HEK293T (cell line): ENCODE measurements around the gene MDM2.

Experiments used
- CTCF ChIA-PET: fragments of 350-600 bp; formaldehyde crosslinking; extraction: SDS; loops from one replicate; lab custom pipeline; 2021; ENCODE audit warnings: antibody characterized with exemption, inconsistent platforms; lab: Yijun Ruan, JAX
- POLR2A ChIA-PET: fragments of 350-600 bp; formaldehyde crosslinking; extraction: SDS; loops from one replicate; lab custom pipeline; 2020; ENCODE audit warnings: antibody characterized with exemption, inconsistent platforms; lab: Yijun Ruan, JAX
- DNase-seq: peaks from one replicate; pipeline ENCODE4 v3.0.0; 2012; ENCODE audit warnings: mixed read lengths; ENCODE audit errors: extremely low spot score
- ARNT ChIP-seq: fragments of 450-650 bp; IDR thresholded peaks from 2 replicates; pipeline ENCODE4 v1.6.1; 2017; ENCODE audit warnings: mild to moderate bottlenecking
- BHLHE40 ChIP-seq: fragments of 450-650 bp; IDR thresholded peaks from 2 replicates; pipeline ENCODE4 v1.6.1; 2016; ENCODE audit warnings: mild to moderate bottlenecking, moderate library complexity, borderline replicate concordance
- CTBP1 ChIP-seq: fragments of 450-650 bp; IDR thresholded peaks from 2 replicates; pipeline ENCODE4 v1.6.1; 2016; ENCODE audit warnings: borderline replicate concordance
- ELF4 ChIP-seq: fragments of 450-650 bp; IDR thresholded peaks from 2 replicates; pipeline ENCODE4 v1.6.1; 2017; ENCODE audit warnings: antibody characterized with exemption
- FOXA1 ChIP-seq: fragments of 450-650 bp; IDR thresholded peaks from 2 replicates; pipeline ENCODE4 v1.6.1; 2016; ENCODE audit warnings: mild to moderate bottlenecking
- FOXK2 ChIP-seq: fragments of 450-650 bp; IDR thresholded peaks from 2 replicates; pipeline ENCODE4 v1.6.1; 2016; ENCODE audit warnings: mild to moderate bottlenecking
- FOXM1 ChIP-seq: fragments of 450-650 bp; IDR thresholded peaks from 2 replicates; pipeline ENCODE4 v1.6.1; 2017; ENCODE audit warnings: mild to moderate bottlenecking, borderline replicate concordance
- HDGF ChIP-seq: fragments of 450-650 bp; IDR thresholded peaks from 2 replicates; pipeline ENCODE4 v1.6.1; 2017; ENCODE audit warnings: antibody characterized with exemption, borderline replicate concordance
- L3MBTL2 ChIP-seq: fragments of 450-650 bp; conservative IDR thresholded peaks from 2 replicates; pipeline ENCODE4 v1.6.1; 2016; ENCODE audit warnings: mild to moderate bottlenecking
- LEF1 ChIP-seq: fragments of 450-650 bp; IDR thresholded peaks from 2 replicates; pipeline ENCODE4 v1.6.1; 2017; ENCODE audit warnings: mild to moderate bottlenecking, borderline replicate concordance
- NFRKB ChIP-seq: fragments of 450-650 bp; IDR thresholded peaks from 2 replicates; pipeline ENCODE4 v1.6.1; 2016; ENCODE audit warnings: mild to moderate bottlenecking, moderate library complexity
- PKNOX1 ChIP-seq: fragments of 450-650 bp; IDR thresholded peaks from 2 replicates; pipeline ENCODE4 v1.6.1; 2016
- SP1 ChIP-seq: fragments of 450-650 bp; IDR thresholded peaks from 2 replicates; pipeline ENCODE4 v1.6.1; 2017
- SUZ12 ChIP-seq: fragments of 450-650 bp; IDR thresholded peaks from 2 replicates; pipeline ENCODE4 v1.6.1; 2016; ENCODE audit warnings: mild to moderate bottlenecking
- TARDBP ChIP-seq: fragments of 450-650 bp; IDR thresholded peaks from 2 replicates; pipeline ENCODE4 v1.6.1; 2016
- ZNF384 ChIP-seq: fragments of 450-650 bp; IDR thresholded peaks from 2 replicates; pipeline ENCODE4 v1.6.1; 2016

The MDM2 gene

GRCh38 chr12:68773582-68773981, 34.4 kb upstream of the MDM2 start:
- TF ChIP-seq NFRKB (no peak), HDGF (no peak), TARDBP (no peak), LEF1 (no peak), ARNT (no peak)
- CTCF ChIA-PET = no interaction called here
- no peak for DNase-seq
- POLR2A ChIA-PET = interaction anchor here (1.0 kb wide), 1 partner anchor 34 kb away, joined by 3 read pairs; the partner anchor contains the start of gene MDM2

GRCh38 chr12:68775121-68775630, 32.8 kb upstream of the MDM2 start:
- POLR2A ChIA-PET = no interaction called here
- TF ChIP-seq HDGF (no peak), ARNT (no peak), FOXA1 (no peak), CTBP1 (no peak), SUZ12 (no peak), LEF1 (no peak), L3MBTL2 (no peak), FOXK2 (no peak), NFRKB (no peak), BHLHE40 (no peak), SP1 (no peak), TARDBP (no peak), ELF4 (no peak), FOXM1 (no peak), ZNF384 (no peak), PKNOX1 (no peak)
- CTCF ChIA-PET = no interaction called here
- no peak for DNase-seq

- POLR2A ChIA-PET = no interaction called here
- CTCF ChIA-PET = no interaction called here
- TF ChIP-seq CTBP1 = no peak
- TF ChIP-seq PKNOX1 = no peak
Measured at GRCh38 chr12:68776976-68777610, 30.9 kb upstream of the MDM2 start.

GRCh38 chr12:68779280-68779679, 28.7 kb upstream of the MDM2 start:
- ChIA-PET CTCF (no interaction called here), POLR2A (no interaction called here)
- DNase-seq = no peak
- TF ChIP-seq BHLHE40 (no peak), SUZ12 (no peak), ARNT (no peak), FOXA1 (no peak), ELF4 (no peak), LEF1 (no peak)

More at GRCh38 chr12:68776976-68777610, 30.9 kb upstream of the MDM2 start:
- DNase-seq = no peak

GRCh38 chr12:68780731-68781130, 27.2 kb upstream of the MDM2 start:
- ChIA-PET CTCF (no interaction called here), POLR2A (interaction anchor here (2.4 kb wide), 1 partner anchor 34 kb away, joined by 8 read pairs; the partner anchor contains the start of gene SLC35E3)
- no peak for DNase-seq
- TF ChIP-seq SUZ12 (no peak), ELF4 (no peak), CTBP1 (no peak), ZNF384 (no peak), PKNOX1 (no peak), BHLHE40 (no peak), FOXM1 (no peak), FOXK2 (no peak), L3MBTL2 (no peak), ARNT (no peak), HDGF (no peak), FOXA1 (no peak), LEF1 (no peak), TARDBP (no peak), NFRKB (no peak)

- TF ChIP-seq FOXA1 (no peak), TARDBP (no peak), L3MBTL2 (no peak)
- ChIA-PET CTCF (interaction anchor here (0.6 kb wide), 1 partner anchor 47 kb away, joined by 3 read pairs; no protein-coding TSS in a partner anchor), POLR2A (interaction anchor here (1.4 to 2.4 kb wide), 2 partner anchors 27 to 35 kb away, joined by 4 to 8 read pairs; partner anchors contain the start of gene SLC35E3)
- DNase-seq = no peak
Measured at GRCh38 chr12:68781728-68782127, 26.2 kb upstream of the MDM2 start.

- CTCF ChIA-PET = interaction anchor here (0.9 kb wide), 1 partner anchor 35 kb away, joined by 3 read pairs; no protein-coding TSS in a partner anchor
- TF ChIP-seq LEF1 (no peak), BHLHE40 (no peak), ZNF384 (no peak), HDGF (no peak), PKNOX1 (no peak), CTBP1 (no peak), ARNT (no peak), SP1 (no peak), NFRKB (no peak), FOXA1 (no peak), SUZ12 (no peak), FOXM1 (no peak), ELF4 (no peak), FOXK2 (no peak), TARDBP (no peak)
- POLR2A ChIA-PET = no interaction called here
- DNase-seq = no peak
Measured at GRCh38 chr12:68784015-68784414, 24.0 kb upstream of the MDM2 start.
